ENCODE results near the gene TBC1D4.
A peak's percentile ranks its signal among the peaks of the same experiment; 100 is the strongest.

Gene TBC1D4

GRCh38 chr13:75418186-75418843 is 63.7 kb downstream of the TBC1D4 start:
- DNase-seq (ENCODE audit: low read depth), result no peak

- no peak for DNase-seq (ENCODE audit: low read depth)
These were observed 64.3 kb downstream of the TBC1D4 start for GRCh38 chr13:75417656-75418055.

DNA sequence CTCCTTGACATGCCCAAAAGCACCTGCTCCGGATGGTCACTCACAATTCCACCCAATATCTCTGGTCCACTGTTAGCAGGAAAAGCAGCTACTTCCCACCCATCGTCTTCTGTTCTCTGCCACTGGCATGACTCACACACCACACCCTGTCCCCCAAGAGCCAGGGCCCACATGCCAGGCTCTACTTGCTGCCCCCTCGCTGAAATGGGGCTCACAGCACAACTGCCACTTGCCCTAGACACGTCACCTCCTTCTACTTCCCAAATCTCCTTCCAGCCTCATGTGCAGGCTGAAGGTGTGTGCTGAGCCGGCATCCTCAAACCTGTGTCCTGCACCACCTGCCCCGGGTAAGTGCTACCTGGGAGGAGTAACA is 65.0 kb downstream of the TBC1D4 start:
- no peak for DNase-seq (ENCODE audit: low read depth)

DNA sequence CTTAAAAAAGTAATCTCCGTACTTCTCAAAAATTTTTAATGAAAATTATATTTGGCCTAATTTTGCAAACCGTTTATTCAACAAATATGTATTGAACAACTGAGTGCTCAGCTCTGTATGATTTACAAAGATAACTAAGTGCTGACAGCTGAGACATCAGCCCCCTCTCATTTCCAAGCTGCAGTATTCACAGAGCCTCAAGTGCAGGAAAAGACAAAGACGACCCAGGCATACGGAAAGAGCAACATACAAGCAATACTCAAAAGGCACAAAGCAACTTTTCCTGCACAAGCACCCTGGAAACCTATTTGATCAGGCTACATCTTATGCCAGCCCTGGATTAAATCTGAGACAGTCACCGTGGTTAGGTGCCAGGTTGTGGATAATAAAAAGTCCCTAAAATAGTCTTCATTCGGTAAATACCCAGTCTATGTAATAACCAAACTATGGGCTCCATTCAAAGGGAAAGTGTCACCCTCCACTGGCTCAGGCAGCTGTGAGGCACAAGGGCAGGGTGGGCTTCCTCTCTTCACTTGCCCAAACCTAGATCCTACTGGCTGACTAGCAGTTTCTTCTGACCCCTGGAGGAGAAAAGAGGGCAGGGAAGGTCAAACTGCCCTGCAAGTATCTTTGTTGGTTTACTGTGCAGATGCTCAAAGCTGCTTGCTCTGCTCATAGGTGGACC is 65.5 kb downstream of the TBC1D4 start:
- DNase-seq (ENCODE audit: low read depth), result no peak

GRCh38 chr13:75415694-75416093 is 66.3 kb downstream of the TBC1D4 start:
- DNase-seq (ENCODE audit: low read depth), result peak; percentile 87

DNA sequence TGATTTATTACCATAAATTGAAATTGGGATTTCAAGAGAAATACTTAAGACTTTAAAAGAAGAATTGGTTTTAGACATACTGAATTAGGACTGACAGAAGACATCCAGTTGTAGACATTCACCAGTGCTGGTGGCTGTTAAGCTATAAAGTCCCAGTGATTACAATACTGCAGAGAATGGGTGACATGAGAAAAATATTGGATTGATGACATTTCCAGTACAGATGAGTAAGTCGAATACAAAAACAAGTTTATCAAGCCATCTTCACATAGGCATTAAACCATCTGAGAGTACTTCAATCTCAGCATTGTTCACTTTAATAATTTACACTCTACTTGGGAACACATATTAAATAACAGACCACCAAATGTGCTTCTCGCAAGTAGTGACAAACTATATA is 66.8 kb downstream of the TBC1D4 start:
- peak; percentile 12 for DNase-seq (ENCODE audit: low read depth)

DNA sequence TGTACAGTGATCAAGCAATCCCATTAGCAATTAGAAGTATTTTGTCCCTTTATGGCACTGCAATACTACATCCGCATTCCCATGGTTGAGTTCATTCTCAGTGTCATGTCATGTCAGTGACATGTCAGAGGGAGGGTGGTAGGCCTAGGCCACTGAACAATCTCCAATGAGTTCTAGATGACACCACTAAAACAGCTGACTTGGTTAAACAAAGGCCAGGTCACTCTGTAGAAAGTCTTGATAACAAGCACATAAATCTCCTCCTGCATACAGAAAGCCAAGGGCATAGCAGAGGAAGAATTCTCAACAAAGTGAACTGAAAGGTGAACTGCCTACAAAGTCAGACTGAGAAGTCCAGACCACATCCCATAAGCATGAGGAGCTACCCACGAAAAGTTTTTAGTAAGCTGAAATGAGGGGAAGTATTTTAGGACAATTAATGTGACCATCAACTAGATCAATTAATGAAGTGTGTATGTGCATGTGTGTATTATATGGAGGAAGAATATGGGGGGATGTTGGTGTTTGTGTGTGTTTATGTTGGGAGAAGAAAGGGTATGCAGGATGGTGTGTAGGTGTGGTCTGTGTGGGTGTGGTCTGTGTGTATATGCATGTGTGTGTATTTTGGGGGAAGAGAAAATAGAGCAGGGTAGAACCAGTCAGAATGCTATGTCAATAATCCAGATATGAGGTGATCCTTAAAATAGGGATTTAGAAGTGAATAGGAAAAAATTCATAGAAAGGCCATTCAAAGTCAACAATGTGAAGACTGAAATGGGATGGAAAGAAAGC is 67.7 kb downstream of the TBC1D4 start:
- DNase-seq (ENCODE audit: low read depth), result no peak

DNA sequence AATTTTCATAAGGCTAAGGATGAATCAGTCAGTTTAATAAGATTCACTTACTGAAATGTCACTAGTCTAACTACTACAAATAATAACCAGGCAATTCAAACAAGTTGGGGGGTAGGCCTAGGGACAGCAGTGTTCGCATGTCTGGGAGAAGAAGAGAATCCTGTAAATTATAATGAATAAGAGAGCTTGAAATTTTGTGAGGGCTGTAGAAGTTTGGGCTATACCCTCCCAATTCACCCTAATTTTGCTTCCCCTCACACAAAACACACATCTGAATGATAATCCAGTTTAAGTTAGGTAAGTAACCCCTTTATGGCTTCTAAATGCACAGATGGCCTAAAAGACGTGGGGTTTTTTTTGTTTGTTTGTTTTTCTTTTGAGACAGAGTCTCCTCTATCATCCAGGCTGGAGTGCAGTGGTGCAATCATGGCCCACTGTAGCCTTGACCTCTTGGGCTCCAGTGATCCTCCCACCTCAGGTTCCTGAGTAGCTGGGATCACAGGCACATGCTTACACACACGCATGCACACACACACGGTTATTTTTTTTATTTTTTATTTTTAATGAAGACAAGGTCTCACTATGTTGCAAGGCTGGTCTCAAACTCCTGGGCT is 69.9 kb downstream of the TBC1D4 start:
- no peak for DNase-seq (ENCODE audit: low read depth)

GRCh38 chr13:75410207-75410606 is 71.8 kb downstream of the TBC1D4 start:
- no peak for DNase-seq (ENCODE audit: low read depth)

GRCh38 chr13:75407998-75408397 is 74.0 kb downstream of the TBC1D4 start:
- no peak for DNase-seq (ENCODE audit: low read depth)

- no peak for DNase-seq (ENCODE audit: low read depth)
These were observed 74.5 kb downstream of the TBC1D4 start for GRCh38 chr13:75407473-75407872.

DNA sequence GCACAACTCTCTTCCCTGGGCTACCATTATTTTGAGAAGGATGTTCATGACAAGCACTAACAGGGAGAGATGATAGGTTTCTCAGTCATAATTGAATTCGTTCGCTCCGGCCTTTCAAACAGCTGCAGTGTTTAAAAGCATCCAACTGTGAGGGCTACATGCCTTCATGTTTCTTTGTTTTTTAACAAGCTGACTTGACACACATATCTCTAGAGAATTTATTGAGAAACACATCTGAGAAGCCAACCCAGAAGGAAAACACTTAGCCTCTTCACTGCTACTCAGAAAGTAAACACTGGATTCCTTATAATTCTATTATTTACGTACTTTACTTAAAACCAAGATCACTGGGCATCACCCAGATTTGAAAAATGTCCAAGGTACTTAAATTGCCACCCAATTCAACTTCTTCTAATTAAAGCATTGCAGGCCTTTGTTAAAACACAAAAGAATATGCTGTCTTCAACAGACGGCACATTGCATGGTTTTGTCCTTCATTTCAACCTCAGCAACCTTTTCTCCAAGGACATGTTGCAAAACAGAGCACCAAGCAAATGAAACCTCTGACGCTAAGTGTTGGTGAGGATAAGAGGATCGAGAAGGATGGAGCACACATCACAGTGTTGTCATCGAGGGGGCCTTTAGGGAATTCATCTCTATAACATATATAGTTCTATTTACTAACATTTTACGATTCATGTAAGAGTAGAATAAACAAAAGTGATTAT is 75.8 kb downstream of the TBC1D4 start:
- DNase-seq (ENCODE audit: low read depth), result peak; percentile 47

GRCh38 chr13:75404726-75405125 is 77.2 kb downstream of the TBC1D4 start:
- DNase-seq (ENCODE audit: low read depth), result no peak

DNA sequence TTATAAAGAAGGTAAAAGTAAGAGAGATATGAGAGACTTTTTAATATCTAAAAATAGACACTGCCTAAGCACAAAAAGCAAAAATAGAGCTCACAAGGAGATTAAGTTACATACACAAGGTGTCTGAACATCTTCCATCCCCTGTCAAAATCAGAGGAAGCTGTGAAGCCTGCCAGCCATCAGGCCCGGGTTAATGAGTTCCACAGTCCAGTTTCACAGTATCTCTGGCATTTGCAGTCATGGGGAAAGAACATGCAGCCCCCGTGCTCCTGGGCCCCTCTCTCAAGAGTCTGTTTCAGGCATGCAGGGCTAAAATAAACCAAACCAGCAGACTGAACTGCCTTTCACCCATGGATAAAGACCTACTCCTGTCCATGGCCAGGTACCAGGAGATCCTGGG is 79.2 kb downstream of the TBC1D4 start:
- DNase-seq (ENCODE audit: low read depth), result no peak

- no peak for DNase-seq (ENCODE audit: low read depth)
These were observed 81.2 kb downstream of the TBC1D4 start for GRCh38 chr13:75400775-75401174.

- DNase-seq (ENCODE audit: low read depth), result no peak
These were observed 82.1 kb downstream of the TBC1D4 start for GRCh38 chr13:75399879-75400217.

GRCh38 chr13:75399168-75399878 is 82.6 kb downstream of the TBC1D4 start:
- peak; percentile 79 for DNase-seq (ENCODE audit: low read depth)

GRCh38 chr13:75398072-75398471 is 83.9 kb downstream of the TBC1D4 start:
- no peak for DNase-seq (ENCODE audit: low read depth)

DNA sequence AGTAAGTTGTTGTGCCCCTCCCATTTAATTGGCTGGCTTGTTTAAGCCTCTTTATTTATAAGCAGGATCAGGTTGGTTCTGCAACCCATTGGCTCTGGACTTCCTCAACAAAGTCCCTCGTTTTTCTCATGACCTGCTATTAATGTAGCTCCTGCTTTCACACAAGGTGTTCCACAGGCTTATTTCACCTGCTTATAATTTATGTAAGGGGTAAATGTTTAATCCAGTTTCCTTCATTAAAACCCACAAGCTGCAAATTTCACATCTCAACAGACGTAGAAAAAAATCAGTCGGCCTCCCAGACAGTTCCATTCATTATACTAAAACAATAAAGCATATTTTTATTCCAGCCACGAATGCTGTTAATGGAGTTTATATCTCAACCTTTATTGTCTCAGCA is 86.1 kb downstream of the TBC1D4 start:
- no peak for DNase-seq (ENCODE audit: low read depth)

DNA sequence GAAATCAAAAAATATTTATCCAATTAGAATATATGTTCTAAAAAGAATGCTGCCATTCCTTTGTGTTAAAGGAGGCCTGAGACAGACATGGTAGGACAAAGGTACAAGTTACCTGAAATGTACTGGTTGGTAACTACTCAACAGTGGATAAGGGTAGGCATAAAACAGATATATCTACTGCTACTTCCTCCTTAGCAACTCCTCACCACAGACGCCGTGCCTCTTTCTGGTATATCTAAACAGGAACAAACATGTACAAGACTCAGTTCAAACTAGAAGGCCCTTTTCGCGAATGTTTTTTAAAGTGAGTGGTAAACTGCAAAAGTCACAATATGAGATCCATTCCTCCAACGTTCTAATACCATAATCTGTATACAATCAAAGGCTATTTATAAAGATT is 86.9 kb downstream of the TBC1D4 start:
- DNase-seq (ENCODE audit: low read depth), result no peak

- DNase-seq (ENCODE audit: low read depth), result peak; percentile 19
These were observed 88.0 kb downstream of the TBC1D4 start for GRCh38 chr13:75393839-75394520.
